Measurements from ENCODE around the gene TEX13C.
"Not testable (repeated sequence)": the region's sequence is repeated elsewhere in the genome, so short reads cannot be mapped to it uniquely, and the experiment has no call there.

Gene TEX13C

DNA sequence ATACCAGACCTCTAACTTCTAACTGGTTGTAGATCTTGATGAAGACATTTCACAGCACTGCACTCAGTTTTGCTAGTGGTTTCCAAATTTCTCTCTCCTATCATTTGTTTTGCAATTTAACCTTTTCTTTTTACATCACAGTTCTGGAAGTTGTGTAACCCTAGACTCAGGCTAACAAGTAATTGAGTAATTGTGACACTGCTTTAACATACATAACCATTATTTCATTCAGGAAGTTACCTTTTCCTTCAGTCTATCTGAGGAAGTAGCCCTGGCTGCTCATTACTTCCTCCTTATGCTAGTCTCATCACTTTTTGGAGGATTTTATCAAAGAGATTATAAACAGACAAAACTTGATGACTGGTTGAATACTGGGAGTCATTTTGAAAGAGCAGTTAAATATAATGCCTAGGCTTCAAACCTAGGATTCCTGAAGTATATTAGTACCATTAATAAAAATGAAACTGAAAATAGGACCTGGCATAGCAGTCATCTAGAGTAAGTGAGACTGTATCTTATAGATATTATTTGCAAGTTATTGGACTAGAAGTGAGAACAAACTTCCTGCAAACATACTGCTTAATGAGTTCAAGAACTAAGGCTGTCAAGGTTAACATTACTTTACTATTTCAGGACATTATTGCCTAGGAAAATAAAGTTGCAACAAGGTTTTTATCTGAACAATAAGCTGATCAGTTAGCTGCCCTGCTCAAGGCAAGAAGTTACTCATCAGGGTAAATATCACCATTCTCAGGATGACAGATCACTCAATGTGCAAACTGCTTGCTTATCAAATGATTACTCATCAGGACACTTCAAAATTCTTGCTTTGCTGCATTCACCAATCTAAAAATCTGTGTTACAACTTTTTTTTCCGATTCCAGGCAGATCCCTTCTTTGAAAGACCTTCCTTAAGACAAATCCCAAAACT lies 25.6 kb upstream of the TEX13C start:
- H3K4me3 ChIP-seq (ENCODE audit: low read depth, low read length): no peak overlapping the region
- peak; percentile 4 for DNase-seq (ENCODE audit: low read depth)
- TF ChIP-seq, protein P1, sequence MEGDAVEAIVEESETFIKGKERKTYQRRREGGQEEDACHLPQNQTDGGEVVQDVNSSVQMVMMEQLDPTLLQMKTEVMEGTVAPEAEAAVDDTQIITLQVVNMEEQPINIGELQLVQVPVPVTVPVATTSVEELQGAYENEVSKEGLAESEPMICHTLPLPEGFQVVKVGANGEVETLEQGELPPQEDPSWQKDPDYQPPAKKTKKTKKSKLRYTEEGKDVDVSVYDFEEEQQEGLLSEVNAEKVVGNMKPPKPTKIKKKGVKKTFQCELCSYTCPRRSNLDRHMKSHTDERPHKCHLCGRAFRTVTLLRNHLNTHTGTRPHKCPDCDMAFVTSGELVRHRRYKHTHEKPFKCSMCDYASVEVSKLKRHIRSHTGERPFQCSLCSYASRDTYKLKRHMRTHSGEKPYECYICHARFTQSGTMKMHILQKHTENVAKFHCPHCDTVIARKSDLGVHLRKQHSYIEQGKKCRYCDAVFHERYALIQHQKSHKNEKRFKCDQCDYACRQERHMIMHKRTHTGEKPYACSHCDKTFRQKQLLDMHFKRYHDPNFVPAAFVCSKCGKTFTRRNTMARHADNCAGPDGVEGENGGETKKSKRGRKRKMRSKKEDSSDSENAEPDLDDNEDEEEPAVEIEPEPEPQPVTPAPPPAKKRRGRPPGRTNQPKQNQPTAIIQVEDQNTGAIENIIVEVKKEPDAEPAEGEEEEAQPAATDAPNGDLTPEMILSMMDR (IDR thresholded peaks at IDR 0.05; ENCODE audit: insufficient read depth, low read depth, low read length, missing control alignments): no peak

DNA sequence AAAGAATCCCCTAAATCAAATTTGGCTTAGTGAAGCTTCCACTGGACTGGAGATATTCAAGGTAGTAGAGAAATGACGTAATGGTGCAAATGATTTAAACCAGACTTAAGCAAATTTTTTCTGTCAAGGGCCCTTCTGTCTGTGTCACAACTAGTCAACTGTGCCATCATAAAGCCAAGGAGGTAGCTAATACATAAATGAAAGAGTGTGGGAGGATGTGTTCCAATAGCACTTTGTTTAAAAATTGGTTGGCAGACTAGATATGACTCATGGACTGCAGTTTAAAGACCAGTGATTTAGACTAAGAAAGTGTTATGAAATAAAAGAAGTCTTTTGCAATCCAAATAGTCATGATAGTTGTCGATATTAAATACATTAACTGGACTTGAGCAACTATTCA lies 24.3 kb upstream of the TEX13C start:
- TF ChIP-seq, protein P1 (IDR thresholded peaks at IDR 0.05; ENCODE audit: insufficient read depth, low read depth, low read length, missing control alignments): no peak
- peak; percentile 23 for DNase-seq (ENCODE audit: low read depth)
- H3K4me3 ChIP-seq (ENCODE audit: low read depth, low read length): no peak overlapping the region

DNA sequence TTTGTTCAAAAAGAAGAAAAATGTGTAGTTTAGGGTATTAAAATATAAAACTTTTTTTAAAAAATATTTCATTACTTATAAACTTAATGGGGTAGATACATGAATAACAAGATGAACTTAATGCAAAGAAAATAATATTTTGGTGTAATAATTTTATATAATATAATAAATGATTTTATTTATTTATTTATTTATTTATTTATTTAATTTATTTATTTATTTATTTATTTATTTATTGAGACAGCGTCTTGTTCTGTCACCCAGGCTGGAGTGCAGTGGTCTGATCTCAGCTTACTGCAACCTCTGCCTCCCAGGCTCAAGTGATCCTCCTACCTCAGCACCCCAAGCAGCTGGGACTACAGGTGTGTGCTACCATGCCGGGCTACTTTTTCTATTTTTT lies 20.8 kb upstream of the TEX13C start:
- H3K4me3 ChIP-seq (ENCODE audit: low read depth, low read length): no peak overlapping the region
- no peak for DNase-seq (ENCODE audit: low read depth)
- TF ChIP-seq, protein P1 (IDR thresholded peaks at IDR 0.05; ENCODE audit: insufficient read depth, low read depth, low read length, missing control alignments): no peak

DNA sequence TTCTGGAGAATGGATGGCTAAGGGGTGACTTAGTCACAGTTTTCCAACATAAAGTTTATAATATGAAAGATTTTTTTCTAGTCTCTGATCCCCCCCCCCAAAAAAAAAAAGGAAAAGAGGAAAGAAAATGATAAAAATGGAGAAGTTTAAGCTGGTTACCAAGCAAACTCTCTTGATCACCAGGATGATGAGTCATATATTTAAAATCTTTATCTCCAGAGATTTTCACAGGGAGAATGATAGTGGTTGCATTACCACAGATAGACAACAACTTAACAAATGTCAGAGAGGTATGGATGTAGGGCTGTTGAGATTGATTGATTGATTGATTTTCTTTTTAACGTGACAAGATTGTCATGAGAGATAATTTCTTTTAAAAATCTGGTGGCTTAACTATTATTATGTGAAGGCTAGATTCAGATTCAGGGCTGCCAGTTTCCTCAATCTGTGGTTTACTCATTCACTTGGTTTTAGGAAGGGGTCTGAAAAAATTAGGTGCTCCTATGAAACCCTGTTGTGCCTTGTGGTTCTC lies 13.3 kb upstream of the TEX13C start:
- TF ChIP-seq, protein P1 (IDR thresholded peaks at IDR 0.05; ENCODE audit: insufficient read depth, low read depth, low read length, missing control alignments): no peak
- no peak for DNase-seq (ENCODE audit: low read depth)
- no peak overlapping the region for H3K4me3 ChIP-seq (ENCODE audit: low read depth, low read length)

- TF ChIP-seq, protein P1 (IDR thresholded peaks at IDR 0.05; ENCODE audit: insufficient read depth, low read depth, low read length, missing control alignments): no peak
- no peak for DNase-seq (ENCODE audit: low read depth)
- no peak overlapping the region for H3K4me3 ChIP-seq (ENCODE audit: low read depth, low read length)
These were observed 11.0 kb upstream of the TEX13C start for GRCh38 chrX:125308653-125309052.

GRCh38 chrX:125319166-125319565 lies 505 bp upstream of the TEX13C start:
- not testable (repeated sequence) for DNase-seq (ENCODE audit: low read depth); H3K4me3 ChIP-seq (ENCODE audit: low read depth, low read length)

DNA sequence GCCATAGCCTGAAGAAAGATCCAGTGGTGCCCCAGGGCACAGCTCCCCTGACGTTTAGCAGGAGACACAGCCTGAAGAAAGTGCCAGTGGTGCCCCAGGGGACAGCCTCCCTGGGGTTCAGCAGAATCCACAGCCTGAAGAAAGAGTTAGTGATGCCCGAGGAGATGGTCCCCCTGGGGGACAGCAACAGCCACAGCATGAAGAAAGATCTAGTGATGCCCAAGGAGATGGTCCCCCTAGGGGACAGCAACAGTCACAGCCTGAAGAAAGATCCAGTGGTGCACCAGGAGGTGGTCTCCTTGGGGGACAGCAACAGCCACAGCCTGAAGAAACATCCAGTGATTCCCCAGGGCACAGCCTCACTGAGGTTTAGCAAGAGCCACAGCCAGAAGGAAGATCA lies 2.8 kb downstream of the TEX13C start:
- no peak for DNase-seq (ENCODE audit: low read depth)
- H3K4me3 ChIP-seq (ENCODE audit: low read depth, low read length): no peak overlapping the region
- TF ChIP-seq, protein P1 (IDR thresholded peaks at IDR 0.05; ENCODE audit: insufficient read depth, low read depth, low read length, missing control alignments): no peak
